CD4-positive, CD25-positive, alpha-beta regulatory T cell (primary cell): ENCODE results near the gene CLN3. TPM values are rescaled to one million over a fixed set of nuclear protein-coding genes. Genes with fewer than 3 reads are reported as not detected.

Experiments
- ATAC-seq, 2 donors: fragments of 150-1000 bp; cut with Tn5 transposase; one replicate each; pipeline ENCODE4 v1.10.0; 2021; ENCODE audit warnings: low read depth in 2 of 2, moderate number of reproducible peaks in 2 of 2, moderate library complexity in 1 of 2
- DNase-seq, 3 donors: peaks; one replicate each; pipeline versions ENCODE4 v3.0.0 to v3.0.0-alpha.2; 2012 to 2022; ENCODE audit warnings: mixed read lengths in 1 of 3
- H3K27ac ChIP-seq: one replicate; pipeline ENCODE4 v1.7.0; 2013; ENCODE audit warnings: mild to moderate bottlenecking, low read length; ENCODE audit not compliant: insufficient read depth, poor library complexity, severe bottlenecking
- H3K27me3 ChIP-seq: one replicate; pipeline ENCODE4 v1.7.0; 2013; ENCODE audit warnings: low read length; ENCODE audit not compliant: control insufficient read depth, insufficient read depth
- H3K36me3 ChIP-seq: one replicate; pipeline ENCODE4 v1.7.0; 2013; ENCODE audit warnings: mild to moderate bottlenecking, low read length, moderate library complexity; ENCODE audit not compliant: control insufficient read depth, insufficient read depth
- H3K4me1 ChIP-seq: 2 replicates; pipeline ENCODE4 v1.7.0; 2013; ENCODE audit warnings: mild to moderate bottlenecking, low read length; ENCODE audit not compliant: insufficient read depth, control insufficient read depth, poor library complexity, severe bottlenecking
- H3K4me3 ChIP-seq: one replicate; pipeline ENCODE4 v1.7.0; 2013; ENCODE audit warnings: low read depth, mild to moderate bottlenecking, low read length, moderate library complexity
- H3K9me3 ChIP-seq, 2 experiments: 1 replicate in 1 of 2; 2 replicates in 1 of 2; pipeline ENCODE4 v1.7.0; 2013; ENCODE audit warnings: low read length in 2 of 2, mild to moderate bottlenecking in 1 of 2, moderate library complexity in 1 of 2; ENCODE audit not compliant: control insufficient read depth in 2 of 2
- H3K27ac Mint-ChIP-seq, 3 donors: one replicate each; pipeline ENCODE4 v1.8.0; 2020 to 2022; ENCODE audit warnings: mild to moderate bottlenecking in 3 of 3, mixed read lengths in 3 of 3, moderate library complexity in 2 of 3
- H3K27me3 Mint-ChIP-seq: one replicate; pipeline ENCODE4 v1.8.0; 2022; ENCODE audit warnings: mild to moderate bottlenecking, mixed read lengths
- H3K36me3 Mint-ChIP-seq: one replicate; pipeline ENCODE4 v1.8.0; 2020; ENCODE audit warnings: mixed read lengths
- H3K4me1 Mint-ChIP-seq, 4 donors: one replicate each; pipeline ENCODE4 v1.8.0; 2020 to 2022; ENCODE audit warnings: mixed read lengths in 4 of 4, mild to moderate bottlenecking in 1 of 4
- H3K4me3 Mint-ChIP-seq, 4 donors: one replicate each; pipeline ENCODE4 v1.8.0; 2020 to 2022; ENCODE audit warnings: mild to moderate bottlenecking in 4 of 4, mixed read lengths in 4 of 4, moderate library complexity in 3 of 4
- H3K9me3 Mint-ChIP-seq, 7 donors: one replicate each; pipeline ENCODE4 v1.8.0; 2020 to 2022; ENCODE audit warnings: mixed read lengths in 7 of 7, mild to moderate bottlenecking in 3 of 7, moderate library complexity in 2 of 7
- polyA plus RNA-seq, 4 donors: library from polyadenylated mRNA; unstranded; fragments of 300-500 nt; fragmentation: Illumina TruSeq; gene quantifications; one replicate each; pipeline ENCODE4 v1.2.3, GENCODE V29; 2021
- total RNA-seq: library from RNA; stranded (reverse); gene quantifications from one replicate; pipeline ENCODE4 v1.2.3, GENCODE V29; 2022

The CLN3 gene
- total RNA-seq (55.2 TPM), polyA plus RNA-seq (10 to 100 TPM; 24.8 to 39.3 (median 30.7) TPM)

DNA sequence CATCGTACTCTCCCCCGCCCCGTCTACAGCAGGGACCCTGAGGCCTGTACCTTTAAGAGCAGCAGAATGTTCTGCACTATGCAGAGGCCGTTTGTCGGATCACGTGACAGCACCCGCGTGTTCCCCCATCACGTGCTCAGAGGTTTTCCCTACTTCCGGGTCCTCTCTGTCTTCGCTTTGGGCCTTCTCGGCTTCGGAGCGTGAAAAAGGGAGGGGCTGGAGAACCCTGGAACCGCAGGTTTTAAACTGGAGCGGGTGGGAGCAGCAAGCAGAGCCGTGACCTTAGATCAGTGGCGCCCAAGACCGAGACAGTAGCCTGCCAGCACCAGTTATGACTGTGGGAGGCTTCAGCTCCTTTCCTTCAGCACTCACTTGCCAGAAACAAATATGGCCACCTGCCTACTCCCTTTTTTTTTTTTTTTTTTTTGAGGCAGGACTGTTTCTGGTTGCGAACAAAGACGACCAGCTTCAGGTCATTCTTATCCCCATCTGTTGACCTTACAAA is at the start of gene CLN3:
Gene CLN3 (minus strand): TSS at position 105 of the 505 bp plus-strand sequence. CDS start 315 bp downstream, outside the sequence.
- peaks cover 9% of the 10 kb centered on the region for H3K36me3 Mint-ChIP-seq
- H3K27ac Mint-ChIP-seq = peak within 1 kb of the TSS; percentile 99 to 100 (median 99)
- no peaks in the 10 kb centered on the region for H3K27me3 Mint-ChIP-seq
- peak; percentile 71 to 79 for ATAC-seq
- Histone ChIP-seq H3K27ac (peak within 1 kb of the TSS; percentile 98), H3K27me3 (no peaks in the 10 kb centered on the region), H3K4me3 (peak within 1 kb of the TSS; percentile 89), H3K4me1 (peaks cover 71% of the 10 kb centered on the region), H3K9me3 (no peaks in the 10 kb centered on the region), H3K36me3 (peaks cover 18% of the 10 kb centered on the region)
- H3K4me3 Mint-ChIP-seq = peak within 1 kb of the TSS; percentile 96 to 98 (median 98)
- no peaks in the 10 kb centered on the region for H3K9me3 Mint-ChIP-seq
- H3K4me1 Mint-ChIP-seq = peaks cover 0 to 82% (median 37%) of the 10 kb centered on the region in 4 donors
- DNase-seq = peak; percentile 84 to 96 (median 94)

- Mint-ChIP-seq H3K4me3 (no peak overlapping the region), H3K36me3 (no peaks in the 10 kb centered on the region), H3K27ac (no peak overlapping the region), H3K9me3 (no peaks in the 10 kb centered on the region), H3K27me3 (peaks cover 4% of the 10 kb centered on the region), H3K4me1 (peaks cover 0 to 33% (median 18%) of the 10 kb centered on the region in 4 donors)
- ATAC-seq (no peak), DNase-seq (no peak)
- Histone ChIP-seq H3K9me3 (no peaks in the 10 kb centered on the region), H3K27me3 (no peaks in the 10 kb centered on the region), H3K36me3 (no peaks in the 10 kb centered on the region), H3K27ac (no peak overlapping the region), H3K4me1 (no peaks in the 10 kb centered on the region), H3K4me3 (no peak overlapping the region)
Measured at GRCh38 chr16:28540346-28540745, 48.5 kb upstream of the CLN3 start.

GRCh38 chr16:28538733-28539596 is 47.1 kb upstream of the CLN3 start, which contains the start of gene NUPR1:
NUPR1 (minus strand) TSS chr16:28538974; CDS start chr16:28538907, 67 bp downstream.
- Histone ChIP-seq H3K36me3 (no peaks in the 10 kb centered on the region), H3K27ac (no peak within 1 kb of the TSS), H3K4me1 (peaks cover 13% of the 10 kb centered on the region), H3K4me3 (no peak within 1 kb of the TSS), H3K27me3 (no peaks in the 10 kb centered on the region), H3K9me3 (no peaks in the 10 kb centered on the region)
- Mint-ChIP-seq H3K36me3 (peaks cover 5% of the 10 kb centered on the region), H3K4me3 (no peak within 1 kb of the TSS), H3K9me3 (peaks cover 0 to 4% (median 0%) of the 10 kb centered on the region in 7 donors), H3K4me1 (peaks cover 0 to 47% (median 28%) of the 10 kb centered on the region in 4 donors), H3K27me3 (peaks cover 4% of the 10 kb centered on the region), H3K27ac (peak within 1 kb of the TSS; percentile 85 to 94 (median 90))
- ATAC-seq (no peak), DNase-seq (no peak)

DNA sequence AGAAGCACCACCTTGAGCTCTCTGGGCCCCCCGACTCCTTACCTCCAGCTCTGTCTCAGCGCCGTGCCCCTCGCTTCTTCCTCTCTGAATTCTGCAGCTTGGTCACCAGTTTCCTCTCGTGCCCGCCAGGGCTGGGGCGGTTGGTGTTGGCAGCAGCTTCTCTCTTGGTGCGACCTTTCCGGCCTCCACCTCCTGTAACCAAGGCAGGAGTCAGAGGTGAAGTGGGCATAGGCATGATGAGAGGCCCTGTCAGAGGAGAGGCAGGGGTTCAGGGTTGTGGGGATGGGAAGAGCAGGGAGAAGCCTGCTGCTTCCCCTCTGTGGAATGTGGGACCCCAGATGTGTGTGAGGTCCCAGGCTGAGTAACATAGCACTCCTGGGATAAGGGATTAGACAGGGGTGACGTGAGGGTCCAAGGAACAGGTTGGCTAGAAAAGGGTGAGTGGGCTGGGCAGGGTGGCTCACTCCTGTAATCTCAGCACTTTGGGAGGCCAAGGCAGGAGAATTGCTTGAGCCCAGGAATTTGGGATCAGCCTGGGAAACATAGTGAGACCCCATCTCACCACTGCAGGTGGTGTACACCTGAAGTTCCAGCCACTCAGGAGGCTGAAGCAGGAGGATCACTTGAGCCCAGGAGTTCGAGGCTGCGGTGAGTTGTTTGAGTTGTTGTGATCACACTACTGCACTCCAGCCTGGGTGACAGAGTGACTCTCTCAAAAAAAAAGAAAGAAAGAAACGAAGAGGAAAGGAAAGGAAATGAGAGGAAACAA is 46.3 kb upstream of the CLN3 start:
- Mint-ChIP-seq H3K27ac (peak overlapping the region; percentile 85 to 94 (median 90)), H3K9me3 (peaks cover 0 to 4% (median under 1%) of the 10 kb centered on the region in 7 donors), H3K36me3 (peaks cover 5% of the 10 kb centered on the region), H3K4me1 (peaks cover 0 to 54% (median 30%) of the 10 kb centered on the region in 4 donors), H3K4me3 (no peak overlapping the region), H3K27me3 (peaks cover 4% of the 10 kb centered on the region)
- Histone ChIP-seq H3K4me1 (peaks cover 18% of the 10 kb centered on the region), H3K27ac (no peak overlapping the region), H3K4me3 (no peak overlapping the region), H3K27me3 (no peaks in the 10 kb centered on the region), H3K36me3 (no peaks in the 10 kb centered on the region), H3K9me3 (no peaks in the 10 kb centered on the region)
- DNase-seq = no peak
- ATAC-seq = no peak

DNA sequence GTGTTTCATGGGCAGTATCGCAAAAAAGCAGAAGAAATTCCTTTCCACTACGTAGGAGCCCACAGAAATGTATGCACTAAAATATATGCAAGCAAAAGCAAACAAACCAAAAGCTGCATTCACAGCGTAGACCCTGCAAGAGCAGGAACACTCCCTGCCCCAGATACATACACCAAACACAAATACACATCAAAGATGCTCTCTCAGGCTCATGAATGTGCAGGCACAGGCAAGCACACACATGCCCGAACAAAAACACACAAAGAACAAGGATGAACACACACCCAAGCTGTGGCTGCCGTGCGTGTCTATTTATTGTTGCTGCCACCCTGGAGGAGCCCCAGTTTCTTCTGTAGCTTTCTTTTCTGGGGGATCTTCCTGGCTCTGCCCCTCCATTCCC is 45.2 kb upstream of the CLN3 start:
- DNase-seq = no peak
- peaks cover 5% of the 10 kb centered on the region for H3K36me3 Mint-ChIP-seq

GRCh38 chr16:28534542-28535373 is 42.9 kb upstream of the CLN3 start:
- peaks cover 18% of the 10 kb centered on the region for H3K4me1 ChIP-seq
- H3K4me3 ChIP-seq = peak overlapping the region; percentile 52
- Mint-ChIP-seq H3K27ac (peak overlapping the region; percentile 96 to 99 (median 97)), H3K27me3 (peaks cover 4% of the 10 kb centered on the region), H3K36me3 (peaks cover 5% of the 10 kb centered on the region), H3K4me1 (peaks cover 0 to 56% (median 33%) of the 10 kb centered on the region in 4 donors), H3K9me3 (peaks cover 0 to 4% (median 2%) of the 10 kb centered on the region in 7 donors), H3K4me3 (peak overlapping the region; percentile 18 to 79 (median 46))
- H3K36me3 ChIP-seq = no peaks in the 10 kb centered on the region
- ATAC-seq = peak; percentile 47 to 83
- no peaks in the 10 kb centered on the region for H3K27me3 ChIP-seq
- H3K9me3 ChIP-seq = no peaks in the 10 kb centered on the region
- peak in 2 of 3 donors; percentile 41 to 66 for DNase-seq
- peak overlapping the region; percentile 45 for H3K27ac ChIP-seq

More for the DNA sequence above, 45.2 kb upstream of the CLN3 start:
- Mint-ChIP-seq H3K4me1 (peaks cover 0 to 56% (median 31%) of the 10 kb centered on the region in 4 donors), H3K4me3 (peak overlapping the region in 1 of 4 donors; percentile 31), H3K9me3 (peaks cover 0 to 4% (median 2%) of the 10 kb centered on the region in 7 donors), H3K27me3 (peaks cover 4% of the 10 kb centered on the region), H3K27ac (peak overlapping the region; percentile 5 to 94 (median 85))
- ATAC-seq = no peak
- Histone ChIP-seq H3K36me3 (no peaks in the 10 kb centered on the region), H3K9me3 (no peaks in the 10 kb centered on the region), H3K4me3 (no peak overlapping the region), H3K27me3 (no peaks in the 10 kb centered on the region), H3K27ac (no peak overlapping the region), H3K4me1 (peaks cover 18% of the 10 kb centered on the region)
